Loucy (cell line): Measurements from ENCODE around the gene KCNN3.

Source experiments
- CTCF ChIP-seq: fragments of 200-600 bp; sonication (generic); conservative IDR thresholded peaks from 2 replicates; pipeline ENCODE4 v1.5.1; 2014; ENCODE audit warnings: mild to moderate bottlenecking, antibody characterized with exemption, low read length
- EZH2phosphoT487 ChIP-seq: fragments of 200-600 bp; IDR thresholded peaks from 2 replicates; pipeline ENCODE4 v1.6.1; 2018; ENCODE audit warnings: antibody characterized with exemption, mild to moderate bottlenecking, moderate library complexity, borderline replicate concordance

- TF ChIP-seq CTCF (no peak), EZH2phosphoT487 (no peak)
These were observed 28.7 kb downstream of the KCNN3 start for GRCh38 chr1:154841384-154841783.
